PC-3 (cell line): Measurements from ENCODE around the gene NPPB.

Source experiments
- CTCF ChIP-seq: fragments of 300-600 bp; sonication (generic); conservative IDR thresholded peaks from 2 replicates; pipeline ENCODE4 v1.5.1; 2017; ENCODE audit warnings: antibody characterized with exemption, low read depth, mild to moderate bottlenecking, low read length
- EZH2phosphoT487 ChIP-seq: fragments of 300-600 bp; sonication (generic); IDR thresholded peaks from 2 replicates; pipeline ENCODE4 v1.6.1; 2018; ENCODE audit warnings: mild to moderate bottlenecking, antibody characterized with exemption, low read length, borderline replicate concordance

- TF ChIP-seq CTCF (no peak), EZH2phosphoT487 (no peak)
Observed at GRCh38 chr1:11872545-11872944, 13.8 kb upstream of the NPPB start.
